Stimulated activated CD4-positive, alpha-beta T cell treated with anti-CD3 and anti-CD28 coated beads, Interleukin-12 subunit alpha, Interleukin-12 subunit beta, amount 100 ng/mL, for 48 hours (primary cell): Measurements from ENCODE around the gene MRPL41.
"Not testable (repeated sequence)": the region's sequence is repeated elsewhere in the genome, so short reads cannot be mapped to it uniquely, and the experiment has no call there.

Source experiments
- DNase-seq, 3 donors: peaks; one replicate each; pipeline ENCODE4 v3.0.0-alpha.2; 2020; ENCODE audit warnings: low read depth in 2 of 3, low spot score in 1 of 3

MRPL41 gene

DNA sequence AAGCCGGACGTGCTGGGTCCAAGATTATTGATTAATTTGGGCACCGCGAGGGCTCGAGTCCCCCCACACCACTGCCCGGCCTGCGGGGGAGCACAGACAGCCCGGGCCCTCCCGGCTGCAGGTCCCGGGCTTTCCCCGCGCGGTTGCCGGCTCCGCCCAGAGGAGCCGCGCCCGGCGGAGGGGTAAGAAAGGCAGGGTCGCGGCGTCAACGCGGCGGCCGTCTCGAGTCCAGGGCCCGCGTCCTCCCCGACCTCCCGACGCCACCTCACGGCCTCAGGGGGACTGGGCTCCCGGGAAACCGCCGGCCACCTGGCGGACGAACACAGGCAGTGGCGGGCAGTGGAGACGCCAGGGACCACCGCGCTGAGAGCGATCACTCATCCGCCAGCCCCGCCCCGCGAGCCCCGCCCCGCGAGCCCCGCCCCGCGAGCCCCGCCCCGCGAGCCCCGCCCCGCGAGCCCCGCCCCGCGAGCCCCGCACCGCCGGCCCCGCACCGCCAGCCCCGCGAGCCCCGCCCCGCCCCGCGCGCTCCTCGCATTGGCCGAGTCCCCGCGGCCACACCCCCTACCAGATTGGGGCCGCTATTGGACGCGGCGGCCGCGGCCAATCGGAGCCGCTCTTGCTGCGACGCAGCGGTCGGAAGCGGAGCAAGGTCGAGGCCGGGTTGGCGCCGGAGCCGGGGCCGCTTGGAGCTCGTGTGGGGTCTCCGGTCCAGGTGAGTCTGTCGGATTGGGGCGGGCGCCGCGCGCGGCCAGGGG is at the start of gene MRPL41:
Gene MRPL41, plus strand, starts transcription at position 616 of the 758 bp plus-strand sequence. CDS start 203 bp downstream, outside the sequence.
- DNase-seq: peak; percentile 63 to 89 (median 77)

DNA sequence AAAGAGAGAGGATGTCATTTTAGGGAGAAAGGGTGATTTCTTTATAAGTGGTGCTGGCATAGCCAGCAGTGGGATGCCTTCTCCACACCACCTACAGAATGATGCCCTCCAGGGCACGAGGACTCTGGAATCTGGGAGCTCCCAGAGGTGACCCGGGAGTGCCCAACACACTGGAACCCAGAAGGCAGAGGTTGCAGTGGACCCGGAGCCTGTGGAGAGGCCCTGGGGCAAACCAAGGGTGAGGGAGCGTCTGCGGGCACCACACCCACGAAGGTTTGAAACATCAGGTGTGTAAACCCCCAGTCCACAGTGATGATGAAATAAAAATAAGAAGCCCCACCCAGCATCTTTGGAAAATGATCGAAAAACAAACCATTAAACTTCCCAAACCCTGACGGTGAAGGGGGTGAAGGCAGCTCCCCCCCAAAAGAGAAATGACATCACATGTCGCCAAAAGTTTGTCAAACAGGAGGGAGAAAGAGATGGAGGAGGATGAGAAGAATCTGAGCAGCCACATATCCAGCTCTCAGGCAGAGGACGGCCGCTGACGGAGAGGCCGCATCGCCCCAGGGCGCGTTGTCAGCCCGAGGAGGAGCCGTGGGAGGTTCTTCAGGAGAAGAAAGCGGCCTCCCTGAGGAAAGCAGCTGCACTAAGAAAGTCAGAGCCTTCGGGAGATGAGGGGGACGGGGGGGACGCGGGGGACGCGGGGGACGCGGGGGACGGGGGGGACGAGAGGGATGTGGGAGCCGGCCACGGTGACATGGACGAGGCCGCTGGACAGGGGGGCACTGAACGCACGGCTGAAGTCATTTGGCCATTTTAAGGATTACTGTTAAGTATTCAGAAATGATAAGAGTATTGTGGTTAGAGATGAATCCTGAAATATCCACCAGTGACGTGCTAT is 49.4 kb upstream of the MRPL41 start:
- DNase-seq: no peak

DNA sequence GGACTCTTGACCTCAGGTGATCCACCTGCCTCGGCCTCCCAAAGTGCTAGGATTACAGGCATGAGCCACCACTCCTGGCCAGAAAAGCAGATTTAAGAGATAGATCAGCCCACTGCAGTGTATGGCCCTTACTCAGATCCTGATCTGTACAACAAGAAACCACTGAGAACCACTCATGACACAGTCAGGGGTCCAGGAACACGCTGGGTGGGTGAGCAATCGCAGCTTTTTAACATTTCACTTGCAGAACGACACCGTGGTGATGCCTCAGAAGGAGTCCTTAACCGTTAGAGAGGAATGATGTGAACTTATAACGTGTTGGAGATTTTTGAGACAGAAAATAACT is 47.3 kb upstream of the MRPL41 start:
- no peak for DNase-seq

DNA sequence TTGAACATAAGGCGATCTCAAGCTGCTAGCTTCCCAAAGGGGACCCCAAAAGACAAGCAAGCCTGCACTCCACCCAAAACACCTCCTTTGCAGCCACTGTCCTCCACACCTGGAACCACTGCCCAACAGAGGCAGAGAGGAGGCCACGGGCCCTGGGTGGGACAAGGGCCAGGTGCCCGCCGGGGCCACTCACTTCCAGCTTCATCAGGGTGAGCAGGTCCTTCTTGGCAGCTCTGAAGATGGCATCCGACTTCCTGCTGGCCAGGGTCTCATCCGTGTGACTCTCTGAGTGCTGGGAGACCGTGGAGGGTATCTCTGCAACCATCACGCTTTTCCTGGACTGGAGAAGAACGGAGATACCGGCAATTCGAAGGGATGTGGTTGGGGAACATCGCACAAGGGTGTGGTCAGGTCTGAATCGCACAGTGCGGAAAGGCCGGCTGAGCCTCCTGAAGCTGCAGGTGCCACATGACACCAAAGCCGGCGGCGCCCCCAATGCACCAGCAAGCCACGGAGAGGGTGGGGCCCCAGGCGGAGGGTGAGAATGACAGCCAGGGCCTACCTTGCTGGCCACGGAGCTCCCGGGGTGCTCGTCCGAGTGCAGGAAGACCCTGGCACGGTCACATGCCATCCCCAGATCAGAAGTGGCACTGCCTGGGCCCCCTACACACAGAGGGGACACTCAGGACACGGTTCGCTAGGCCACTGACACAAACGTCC is 46.1 kb upstream of the MRPL41 start:
- DNase-seq: no peak

DNA sequence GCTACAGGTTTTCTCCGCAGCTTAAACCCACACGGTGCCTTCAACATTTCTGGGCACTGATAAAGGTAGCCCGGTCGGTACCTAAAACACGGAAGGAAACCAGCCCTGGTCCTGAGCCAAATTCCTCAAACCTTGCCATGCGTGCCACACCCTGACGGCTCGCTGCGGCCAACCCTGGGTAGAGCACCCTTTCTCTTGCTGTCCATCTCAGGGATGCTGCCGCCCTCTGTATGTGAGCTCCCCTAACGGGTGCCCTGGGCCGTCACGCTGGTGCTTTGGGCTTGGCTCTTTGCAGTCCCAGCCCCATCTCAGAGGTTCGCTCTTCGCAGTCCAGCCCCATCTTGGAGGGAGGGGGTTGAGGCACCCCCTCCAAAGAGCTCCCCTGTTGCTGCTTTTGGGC is 45.4 kb upstream of the MRPL41 start:
- DNase-seq: no peak

DNA sequence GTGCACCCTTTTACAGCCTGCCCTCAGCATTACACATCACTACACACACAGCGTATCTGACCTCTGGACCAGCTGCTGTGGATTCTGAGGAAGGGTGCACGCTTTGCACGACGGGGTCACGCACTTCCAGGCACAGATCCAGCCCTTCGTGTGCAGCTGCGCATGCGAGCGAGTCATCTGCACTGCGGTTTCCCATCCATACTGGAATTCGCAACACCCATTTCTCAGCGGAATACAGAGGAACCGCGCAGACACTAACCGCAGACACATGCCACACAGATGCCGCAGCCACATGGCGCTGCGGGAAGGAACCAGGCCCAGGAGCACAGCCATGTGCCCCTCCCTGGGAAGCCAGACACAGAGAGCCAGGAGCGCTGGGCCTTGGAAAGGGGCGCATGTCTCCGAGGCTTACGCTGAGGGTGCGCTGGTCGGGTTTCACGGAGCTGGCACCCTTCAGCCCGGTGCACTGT is 44.9 kb upstream of the MRPL41 start:
- DNase-seq: no peak

DNA sequence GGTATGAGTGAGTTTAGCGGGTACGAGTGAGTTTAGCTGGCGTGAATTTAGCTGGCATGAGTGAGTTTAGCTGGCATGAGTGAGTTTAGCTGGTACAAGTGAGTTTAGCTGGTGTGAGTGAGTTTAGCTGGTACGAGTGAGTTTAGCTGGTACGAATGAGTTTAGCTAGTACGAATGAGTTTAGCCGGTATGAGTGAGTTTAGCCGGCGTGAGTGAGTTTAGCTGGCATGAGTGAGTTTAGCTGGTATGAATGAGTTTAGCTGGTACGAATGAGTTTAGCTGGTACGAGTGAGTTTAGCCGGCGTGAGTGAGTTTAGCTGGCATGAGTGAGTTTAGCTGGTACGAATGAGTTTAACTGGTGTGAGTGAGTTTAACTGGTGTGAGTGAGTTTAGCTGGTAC is 42.5 kb upstream of the MRPL41 start:
- no peak for DNase-seq

DNA sequence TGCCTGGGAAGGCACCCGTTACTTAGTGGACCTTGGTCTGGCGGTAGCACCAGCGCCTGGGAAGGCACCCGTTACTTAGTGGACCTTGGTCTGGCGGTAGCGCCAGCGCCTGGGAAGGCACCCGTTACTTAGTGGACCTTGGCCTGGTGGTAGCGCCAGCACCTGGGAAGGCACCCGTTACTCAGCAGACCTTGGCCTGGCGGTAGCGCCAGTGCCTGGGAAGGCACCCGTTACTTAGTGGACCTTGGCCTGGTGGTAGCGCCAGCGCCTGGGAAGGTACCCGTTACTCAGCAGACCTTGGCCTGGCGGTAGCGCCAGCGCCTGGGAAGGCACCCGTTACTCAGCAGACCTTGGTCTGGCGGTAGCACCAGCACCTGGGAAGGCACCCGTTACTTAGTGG is 40.6 kb upstream of the MRPL41 start:
- DNase-seq: not testable (repeated sequence)

DNA sequence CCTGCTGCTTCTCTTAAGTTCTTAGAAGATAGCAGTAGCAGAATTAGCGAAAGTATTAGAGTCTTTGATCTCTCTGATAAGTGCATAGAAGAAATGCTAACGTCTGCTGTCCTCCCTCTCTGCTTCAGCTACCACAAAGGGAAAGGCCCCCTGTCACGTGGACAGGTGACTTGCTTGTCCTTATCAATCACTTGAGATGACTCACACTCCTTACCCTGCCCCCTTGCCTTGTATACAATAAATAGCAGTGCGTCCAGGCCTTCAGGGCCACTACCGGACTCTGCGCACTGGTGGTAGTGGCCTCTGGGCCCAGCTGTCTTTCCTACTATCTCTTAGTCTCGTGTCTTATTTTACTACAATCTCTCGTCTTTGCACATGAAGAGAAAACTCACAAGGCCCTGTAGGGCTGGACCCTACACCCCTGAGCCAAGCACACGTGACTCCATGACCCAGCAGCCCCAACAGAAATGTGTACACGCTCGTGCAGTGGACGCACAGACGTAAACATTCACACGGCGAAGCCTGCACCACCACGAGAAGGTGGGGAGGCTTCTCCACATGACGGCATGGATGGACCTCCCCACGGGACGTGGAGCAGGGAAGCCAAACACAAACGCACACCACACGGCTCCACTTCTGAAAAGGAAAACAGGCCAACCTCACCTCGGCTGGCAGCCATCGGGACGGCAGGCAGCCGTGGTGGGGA is 39.8 kb upstream of the MRPL41 start:
- DNase-seq: no peak

DNA sequence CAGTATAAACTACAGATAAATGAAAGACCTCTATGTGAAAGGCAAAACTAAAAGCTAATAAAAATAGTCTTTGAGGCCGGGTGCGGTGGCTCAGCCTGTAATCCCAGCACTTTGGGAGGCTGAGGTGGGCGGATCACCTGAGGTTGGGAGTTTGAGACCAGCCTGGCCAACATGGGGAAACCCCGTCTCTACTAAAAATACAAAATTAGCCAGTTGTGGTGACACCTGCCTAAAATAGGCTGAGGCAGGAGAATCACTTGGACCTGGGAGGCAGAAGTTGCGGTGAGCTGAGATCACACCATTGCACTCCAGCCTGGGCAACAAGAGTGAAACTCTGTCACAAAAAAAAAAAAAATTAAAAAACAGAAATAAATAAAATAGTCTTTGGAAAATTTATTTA is 38.5 kb upstream of the MRPL41 start:
- not testable (repeated sequence) for DNase-seq

DNA sequence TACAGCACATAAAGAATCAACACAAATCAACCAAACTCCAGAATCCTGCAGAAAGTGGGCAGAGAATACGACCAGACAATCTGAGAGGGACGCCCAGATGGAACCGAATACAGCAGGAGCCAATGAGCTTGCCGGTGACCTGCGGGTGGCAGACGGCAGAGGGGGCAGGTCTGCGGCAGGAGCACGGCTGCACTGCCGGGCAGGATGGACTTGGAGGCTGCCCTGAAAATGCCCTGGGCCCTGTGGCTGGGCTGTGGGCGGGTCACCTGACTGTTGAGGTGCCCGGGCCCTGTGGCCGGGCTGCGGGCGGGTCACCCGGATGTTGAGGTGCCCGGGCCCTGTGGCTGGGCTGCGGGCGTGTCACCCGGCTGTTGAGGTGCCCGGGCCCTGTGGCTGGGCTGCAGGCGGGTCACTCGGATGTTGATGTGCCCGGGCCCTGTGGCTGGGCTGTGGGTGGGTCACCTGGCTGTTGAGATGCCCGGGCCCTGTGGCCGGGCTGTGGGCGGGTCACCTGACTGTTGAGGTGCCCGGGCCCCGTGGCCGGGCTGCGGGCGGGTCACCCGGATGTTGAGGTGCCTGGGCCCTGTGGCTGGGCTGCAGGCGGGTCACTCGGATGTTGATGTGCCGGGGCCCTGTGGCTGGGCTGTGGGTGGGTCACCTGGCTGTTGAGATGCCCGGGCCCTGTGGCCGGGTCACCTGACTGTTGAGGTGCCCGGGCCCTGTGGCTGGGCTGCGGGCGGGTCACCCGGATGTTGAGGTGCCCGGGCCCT is 37.7 kb upstream of the MRPL41 start:
- not testable (repeated sequence) for DNase-seq

DNA sequence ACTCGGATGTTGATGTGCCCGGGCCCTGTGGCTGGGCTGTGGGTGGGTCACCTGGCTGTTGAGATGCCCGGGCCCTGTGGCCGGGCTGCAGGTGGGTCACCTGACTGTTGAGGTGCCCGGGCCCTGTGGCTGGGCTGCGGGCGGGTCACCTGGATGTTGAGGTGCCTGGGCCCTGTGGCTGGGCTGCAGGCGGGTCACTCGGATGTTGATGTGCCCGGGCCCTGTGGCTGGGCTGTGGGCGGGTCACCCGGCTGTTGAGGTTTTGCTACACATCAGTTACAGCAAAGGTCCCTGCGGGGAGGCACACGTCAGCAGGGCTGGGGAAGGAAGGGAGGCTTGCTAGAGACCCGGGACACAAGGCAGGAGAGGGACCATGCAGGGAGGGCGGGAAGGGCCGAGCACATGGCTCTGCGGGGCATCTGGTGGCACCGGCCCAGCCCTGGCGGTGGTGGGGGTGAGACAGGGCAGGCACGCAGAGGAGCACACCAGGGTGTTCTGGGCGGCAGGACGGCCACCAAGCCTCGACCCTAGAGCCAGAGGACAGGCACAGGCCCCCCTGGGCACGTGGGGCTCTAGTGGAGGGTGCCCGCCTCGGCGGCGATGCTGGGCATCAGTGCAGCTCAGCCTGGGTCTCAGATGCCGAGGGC is 36.9 kb upstream of the MRPL41 start:
- no peak for DNase-seq

DNA sequence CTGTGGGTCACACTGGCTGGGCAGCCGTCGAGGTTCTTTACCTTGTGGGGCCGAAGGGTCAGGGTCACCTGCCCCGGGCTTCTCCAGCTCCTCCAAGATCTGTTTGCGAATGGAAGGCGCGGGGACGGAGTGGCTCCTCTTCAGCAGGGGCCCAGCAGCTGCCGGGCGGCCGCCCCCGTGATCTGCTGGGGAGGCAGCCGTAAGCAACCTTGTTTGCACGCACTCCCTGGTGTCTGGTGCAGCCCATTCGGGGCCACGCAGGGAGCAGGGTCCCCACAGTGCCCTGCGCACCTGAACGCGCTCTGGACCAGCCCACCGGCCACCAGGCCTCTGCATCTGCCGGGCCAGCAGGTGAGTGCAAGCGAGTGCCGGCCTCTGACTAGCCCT is 36.3 kb upstream of the MRPL41 start:
- no peak for DNase-seq

DNA sequence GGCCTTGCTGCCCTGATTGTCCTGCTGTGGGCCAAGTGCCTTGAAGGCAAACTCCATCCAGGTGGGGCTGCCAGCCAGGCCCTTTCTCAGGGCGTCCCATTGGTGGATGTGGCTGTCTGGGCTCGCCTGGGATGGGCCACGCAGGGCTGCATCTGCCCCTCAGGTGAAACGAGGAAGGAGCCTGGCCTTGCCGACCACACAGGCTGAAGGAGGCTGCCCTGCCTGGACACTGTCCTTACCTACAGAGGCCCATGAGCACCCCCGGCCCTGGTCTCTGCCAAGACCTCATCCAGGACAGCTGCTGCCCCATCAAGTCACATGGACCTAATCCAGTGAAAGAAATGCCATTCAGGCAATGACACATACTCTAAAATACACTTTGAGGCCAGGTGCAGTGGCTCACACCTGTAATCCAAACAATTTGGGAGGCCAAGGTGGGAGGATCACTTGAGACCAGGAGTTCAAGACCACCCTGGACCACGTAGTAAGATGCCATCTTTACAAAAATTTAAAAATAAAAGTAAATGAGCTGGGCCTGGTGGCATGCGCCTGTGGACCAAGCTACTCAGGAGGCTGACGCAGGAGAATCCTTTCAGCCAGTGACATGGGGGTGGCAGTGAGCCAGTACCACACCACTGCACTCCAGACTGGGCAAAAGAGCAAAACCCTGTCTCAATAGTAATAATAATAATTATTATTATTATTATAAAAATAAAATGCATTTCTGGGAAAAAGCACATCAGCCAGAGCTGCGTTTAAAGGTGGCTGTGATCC is 35.3 kb upstream of the MRPL41 start:
- DNase-seq: no peak

DNA sequence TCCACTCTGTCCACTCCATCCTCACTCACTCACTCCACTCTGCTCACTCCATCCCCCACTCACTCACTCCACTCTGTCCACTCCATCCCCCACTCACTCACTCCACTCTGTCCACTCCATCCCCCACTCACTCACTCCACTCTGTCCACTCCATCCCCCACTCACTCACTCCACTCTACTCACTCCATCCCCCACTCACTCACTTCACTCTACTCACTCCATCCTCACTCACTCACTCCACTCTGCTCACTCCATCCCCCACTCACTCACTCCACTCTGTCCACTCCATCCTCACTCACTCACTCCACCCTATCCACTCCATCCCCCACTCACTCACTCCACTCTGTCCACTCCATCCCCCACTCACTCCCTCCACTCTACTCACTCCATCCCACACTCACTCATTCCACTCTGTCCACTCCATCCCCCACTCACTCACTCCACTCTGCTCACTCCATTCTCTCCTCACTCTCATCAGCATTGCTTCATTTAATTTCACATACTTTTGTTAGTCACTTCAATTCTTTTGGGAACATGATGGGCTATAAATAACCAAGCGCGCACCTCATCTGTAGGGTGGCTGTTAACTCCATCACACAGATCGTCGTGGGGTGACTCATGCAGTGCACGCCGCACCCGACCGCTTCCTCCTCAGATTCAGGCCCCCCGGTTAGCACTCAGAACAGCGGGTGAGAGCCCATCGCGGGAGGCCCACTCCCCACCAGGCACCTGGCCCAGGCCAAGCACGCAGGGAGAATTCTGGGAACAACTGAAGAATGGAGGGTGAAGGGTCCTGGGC is 32.8 kb upstream of the MRPL41 start:
- DNase-seq: not testable (repeated sequence)

DNA sequence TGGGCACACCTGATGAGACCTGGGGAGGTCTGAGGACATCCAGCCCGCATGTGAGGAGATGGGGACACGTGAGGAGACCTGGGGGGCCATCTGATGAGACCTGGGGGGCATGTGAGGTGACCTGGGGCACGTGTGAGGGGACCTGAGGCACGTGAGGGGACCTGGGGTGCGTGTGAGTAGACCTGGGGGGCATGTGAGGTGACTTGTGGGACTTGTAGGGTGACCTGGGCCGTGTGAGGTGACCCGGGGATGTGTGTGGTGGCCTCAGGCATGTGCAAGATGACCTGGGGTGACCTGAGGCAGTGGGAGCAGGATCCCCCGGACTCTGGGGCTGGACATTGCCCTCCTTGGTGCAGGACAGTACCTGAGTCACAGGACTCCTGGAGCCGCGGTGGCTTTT is 32.1 kb upstream of the MRPL41 start:
- no peak for DNase-seq

DNA sequence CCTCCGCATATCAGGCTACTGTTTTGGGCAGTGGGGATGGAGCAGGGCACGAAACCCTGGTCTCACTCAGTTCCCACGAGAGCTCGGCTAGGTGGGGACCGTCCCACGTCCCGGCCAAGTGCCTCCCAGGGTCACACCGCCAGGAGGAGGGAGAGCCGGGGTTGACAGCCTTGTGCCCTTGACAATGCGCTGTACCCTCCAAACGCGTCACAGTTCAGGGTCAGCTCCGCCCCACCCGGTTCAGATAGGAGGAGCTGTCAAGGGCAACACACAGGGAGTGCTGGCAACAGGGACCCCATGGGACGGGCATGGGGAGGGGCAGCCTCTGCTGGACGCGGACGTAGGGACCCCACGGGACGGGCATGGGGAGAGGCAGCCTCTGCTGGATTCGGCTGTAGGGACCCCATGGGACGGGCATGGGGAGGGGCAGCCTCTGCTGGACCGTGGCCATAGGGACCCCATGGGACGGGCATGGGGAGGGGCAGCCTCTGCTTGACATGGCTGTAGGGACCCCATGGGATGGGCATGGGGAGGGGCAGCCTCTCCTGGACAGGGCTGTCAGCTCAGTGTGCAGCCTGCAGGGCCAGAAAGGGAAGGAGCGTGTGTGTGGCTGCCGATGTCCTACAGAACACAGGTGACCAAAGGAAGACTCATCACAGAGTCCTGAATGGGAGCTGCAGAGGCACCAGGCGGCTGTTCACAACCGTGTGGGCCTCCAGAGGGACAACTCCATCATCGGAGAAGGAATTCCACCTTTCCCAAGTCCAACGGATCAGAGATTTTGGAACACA is 30.9 kb upstream of the MRPL41 start:
- no peak for DNase-seq
